ENCODE results near the gene GORASP2. TPM values are rescaled to one million over a fixed set of nuclear protein-coding genes. Genes with fewer than 3 reads are reported as not detected.

GORASP2 gene
- total RNA-seq, 1 experiment from 2014 or later: 67.8 TPM

DNA sequence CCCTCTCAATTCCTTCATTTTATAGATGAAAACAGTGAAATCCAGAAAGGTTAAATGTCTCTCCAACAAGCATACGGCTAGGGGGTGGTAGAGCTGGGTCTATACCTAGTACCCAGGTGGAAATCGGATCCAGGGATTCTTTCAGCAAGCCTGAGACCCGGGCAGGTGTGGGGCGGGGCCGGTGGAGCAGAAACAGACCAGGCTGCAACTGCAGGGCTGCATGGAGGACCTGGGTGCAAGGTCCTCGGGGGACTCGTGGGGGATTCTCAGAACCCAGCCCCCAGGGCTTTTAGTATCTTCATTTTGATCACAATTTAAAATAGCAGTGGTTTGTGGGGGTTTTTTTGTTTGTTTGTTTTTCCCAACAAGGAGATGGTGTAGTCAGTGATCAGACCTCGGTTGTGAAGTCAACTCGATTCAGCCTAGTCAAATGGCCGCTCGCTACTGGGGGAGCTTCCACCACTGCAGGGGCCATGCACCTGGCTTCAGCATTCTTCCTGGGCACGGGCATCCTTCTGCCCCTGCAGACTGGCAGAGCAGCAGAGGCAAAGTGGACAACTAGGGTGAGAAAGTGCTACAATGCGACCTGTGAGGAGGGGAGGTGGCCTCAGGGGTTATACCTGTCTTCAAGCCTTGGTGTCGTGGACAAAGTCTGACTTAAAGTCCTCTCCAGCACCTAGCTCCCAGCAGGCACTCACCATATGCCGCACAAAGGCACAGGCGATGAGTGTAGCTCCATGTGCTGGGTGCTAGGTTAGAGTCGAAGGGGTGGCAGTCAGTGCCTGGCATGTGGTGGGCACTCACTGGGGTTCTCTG lies 46.3 kb downstream of the GORASP2 start:
- DNase-seq (ENCODE audit: low read depth): no peak
- in situ Hi-C loops (cut with HindIII; ENCODE audit: low pct_unique_long_range_greater_than_20kb, low sequenced_read_pairs): no loop called here

DNA sequence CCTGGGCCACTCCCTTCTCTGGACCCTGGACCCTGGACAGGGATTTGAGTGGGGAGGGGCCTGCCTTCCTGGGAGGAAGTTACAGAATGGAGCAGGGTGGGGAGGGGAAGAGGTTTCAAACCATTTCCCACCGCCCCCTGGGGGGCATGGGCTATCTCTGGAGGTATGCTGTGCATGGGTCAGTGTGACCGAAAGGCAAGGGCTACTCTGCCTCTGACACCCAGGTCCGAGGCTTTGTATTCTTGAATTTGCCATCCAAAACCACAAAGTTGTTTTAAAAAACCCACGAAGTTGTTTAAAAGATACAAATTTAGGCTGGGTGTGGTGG lies 46.9 kb downstream of the GORASP2 start:
- in situ Hi-C loops (cut with HindIII; ENCODE audit: low pct_unique_long_range_greater_than_20kb, low sequenced_read_pairs): no loop called here

DNA sequence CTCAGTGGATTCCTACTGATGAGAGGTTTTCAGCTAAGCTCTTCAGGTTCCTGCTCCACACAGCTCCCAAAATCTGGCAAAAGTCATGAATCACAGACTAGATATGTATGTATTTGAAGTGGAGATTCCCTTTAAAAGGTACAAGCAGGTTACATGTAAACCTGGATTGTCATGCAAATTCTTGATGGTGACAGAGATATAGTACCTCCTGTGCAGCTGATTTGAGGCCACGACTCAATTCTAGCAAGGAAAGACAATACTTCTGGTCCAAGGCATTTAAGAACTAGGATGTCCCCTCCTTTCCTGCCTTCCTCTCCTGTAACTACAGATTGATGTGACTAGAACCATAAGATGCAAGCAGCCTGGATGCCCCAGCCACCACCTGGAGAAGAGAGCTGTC lies 55.0 kb downstream of the GORASP2 start:
- in situ Hi-C loops (cut with HindIII; ENCODE audit: low pct_unique_long_range_greater_than_20kb, low sequenced_read_pairs): no loop called here
- DNase-seq (ENCODE audit: low read depth): no peak

More for the DNA sequence above, 46.9 kb downstream of the GORASP2 start:
- DNase-seq (ENCODE audit: low read depth): no peak

DNA sequence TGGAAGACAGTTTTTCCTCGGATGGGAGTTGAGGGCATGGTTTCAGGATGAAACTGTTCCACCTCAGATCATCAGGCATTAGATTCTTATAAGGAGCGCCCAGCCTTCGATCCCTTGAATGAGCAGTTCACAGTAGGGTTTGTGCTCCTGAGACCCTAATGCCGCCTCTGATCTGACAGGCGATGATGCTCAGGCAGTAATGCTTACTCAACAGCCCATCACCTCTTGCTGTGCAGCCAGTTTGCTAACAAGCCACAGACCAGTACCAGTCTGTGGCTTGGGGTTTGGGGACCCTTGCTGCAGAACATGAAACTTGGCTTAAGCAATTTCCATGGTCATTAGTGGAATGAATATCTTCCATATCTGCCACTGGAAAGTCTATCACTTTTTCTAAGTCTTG lies 56.4 kb downstream of the GORASP2 start:
- in situ Hi-C loops (cut with HindIII; ENCODE audit: low pct_unique_long_range_greater_than_20kb, low sequenced_read_pairs): no loop called here
- no peak for DNase-seq (ENCODE audit: low read depth)

DNA sequence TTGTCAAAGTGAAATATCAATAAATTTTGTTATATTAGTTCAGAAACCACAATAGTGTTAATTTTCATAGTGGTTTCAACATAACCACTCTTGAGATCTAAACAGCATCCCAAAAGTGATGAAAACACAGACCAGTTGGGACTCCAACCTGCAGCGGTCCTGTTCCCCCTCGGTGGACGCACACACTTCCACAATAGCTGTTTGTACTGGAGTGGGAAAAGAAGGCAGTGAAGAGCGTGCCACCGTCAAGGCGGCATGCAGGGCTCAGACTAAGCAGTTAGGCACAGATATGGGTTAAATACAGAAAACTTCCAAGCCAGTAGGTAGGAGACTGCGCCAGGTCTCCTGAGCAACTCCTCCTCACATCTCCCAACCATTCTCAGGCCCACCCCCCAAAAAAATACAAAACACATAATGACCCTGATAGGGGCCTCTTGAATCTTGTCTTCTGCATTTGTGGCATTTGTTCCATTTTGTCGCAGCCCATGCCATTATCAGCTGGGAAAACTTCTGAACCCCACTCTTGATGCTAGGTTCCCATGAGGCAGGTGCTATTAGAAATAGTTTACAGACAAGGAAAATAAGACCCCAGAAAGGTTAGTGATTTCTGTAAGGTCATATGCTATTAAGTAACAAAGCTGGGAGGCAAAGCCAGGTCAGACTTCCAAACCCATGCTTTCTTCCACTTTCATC lies 57.7 kb downstream of the GORASP2 start:
- in situ Hi-C loops (cut with HindIII; ENCODE audit: low pct_unique_long_range_greater_than_20kb, low sequenced_read_pairs): no loop called here
- no peak for DNase-seq (ENCODE audit: low read depth)

DNA sequence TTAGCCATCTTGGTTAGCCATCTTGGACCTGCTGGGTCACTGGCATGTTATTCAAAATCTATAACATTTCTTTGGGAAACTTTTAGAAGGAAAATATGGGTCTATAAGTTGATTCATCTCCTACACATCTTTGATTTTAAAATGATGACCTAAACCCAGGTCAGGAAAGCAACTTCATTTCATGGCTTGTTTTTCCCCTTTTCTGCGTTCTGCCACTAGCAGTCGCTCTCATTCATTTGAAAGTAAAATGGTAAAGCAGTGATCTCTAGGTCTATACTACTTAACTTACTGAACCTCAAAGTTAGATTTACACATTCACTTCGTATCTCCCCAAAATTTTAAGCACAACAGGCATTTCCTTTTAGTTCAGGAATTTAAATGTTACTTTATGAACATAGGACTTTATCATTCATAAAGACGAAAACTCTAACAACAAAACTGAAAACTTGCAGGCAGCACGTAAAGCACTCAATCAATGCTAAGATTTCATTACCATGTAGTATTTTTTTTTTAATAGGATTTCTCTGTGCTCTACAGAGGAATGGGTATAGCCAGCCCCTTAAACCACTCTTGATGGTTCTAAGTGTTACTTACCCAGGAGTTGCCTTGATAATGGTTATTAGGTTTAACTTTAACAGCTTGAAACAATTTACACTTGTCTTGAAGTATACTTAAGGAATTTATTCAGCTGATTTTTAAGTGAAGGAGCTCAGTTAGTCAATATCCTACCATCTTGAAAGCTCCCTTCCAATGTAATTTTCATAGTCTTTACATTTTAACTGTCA lies 62.5 kb downstream of the GORASP2 start:
- DNase-seq (ENCODE audit: low read depth): no peak
- in situ Hi-C loops (cut with HindIII; ENCODE audit: low pct_unique_long_range_greater_than_20kb, low sequenced_read_pairs): no loop called here

DNA sequence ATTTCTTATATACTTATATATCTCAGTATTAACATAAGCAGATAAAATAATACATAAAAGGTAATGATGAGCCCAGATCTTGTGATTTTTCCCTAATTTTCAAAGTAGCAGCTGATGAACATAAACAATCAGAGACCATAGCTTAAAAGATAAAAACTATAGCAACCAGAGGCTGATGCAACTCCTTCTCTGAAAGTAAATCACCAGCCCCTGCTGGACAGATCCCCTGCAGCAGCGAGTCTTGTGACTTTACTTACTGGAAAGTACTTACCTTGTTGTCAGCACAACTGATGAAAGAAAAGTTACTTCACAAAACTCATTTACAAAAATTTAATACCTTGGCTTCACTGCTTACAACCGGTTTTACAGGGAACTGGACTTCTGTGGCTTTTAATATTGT lies 67.3 kb downstream of the GORASP2 start:
- in situ Hi-C loops (cut with HindIII; ENCODE audit: low pct_unique_long_range_greater_than_20kb, low sequenced_read_pairs): no loop called here
- DNase-seq (ENCODE audit: low read depth): no peak

DNA sequence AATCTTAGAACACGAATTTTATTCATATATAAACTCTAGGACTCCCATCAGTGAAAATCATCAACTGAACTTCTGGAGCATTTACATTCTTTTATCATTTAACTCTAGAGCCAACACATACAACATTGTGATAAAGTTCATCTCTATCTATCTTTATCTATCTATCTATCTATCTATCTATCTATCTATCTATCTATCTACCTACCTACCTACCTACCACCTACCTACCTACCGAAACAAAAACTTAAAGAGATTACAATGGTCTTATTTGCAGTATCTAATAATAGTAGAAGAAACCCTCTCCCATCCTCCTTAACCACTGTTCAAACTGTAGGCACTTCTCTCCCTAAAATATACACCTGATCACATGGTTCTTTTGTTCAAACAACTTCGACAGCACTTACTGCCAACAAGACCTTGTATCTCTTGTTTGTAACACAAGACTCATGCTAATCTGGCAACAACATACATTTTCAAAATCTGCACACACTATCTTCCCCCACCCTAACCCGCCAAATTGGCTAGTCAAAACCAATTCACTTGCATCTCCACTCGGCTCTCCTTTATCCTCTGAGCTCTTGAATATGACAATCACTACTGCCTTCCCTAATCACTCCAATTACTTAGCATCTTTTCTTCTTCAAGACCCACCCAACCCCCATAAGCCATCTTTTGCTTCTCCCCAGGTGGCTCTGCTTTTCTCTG lies 69.0 kb downstream of the GORASP2 start:
- in situ Hi-C loops (cut with HindIII; ENCODE audit: low pct_unique_long_range_greater_than_20kb, low sequenced_read_pairs): no loop called here
- no peak for DNase-seq (ENCODE audit: low read depth)

DNA sequence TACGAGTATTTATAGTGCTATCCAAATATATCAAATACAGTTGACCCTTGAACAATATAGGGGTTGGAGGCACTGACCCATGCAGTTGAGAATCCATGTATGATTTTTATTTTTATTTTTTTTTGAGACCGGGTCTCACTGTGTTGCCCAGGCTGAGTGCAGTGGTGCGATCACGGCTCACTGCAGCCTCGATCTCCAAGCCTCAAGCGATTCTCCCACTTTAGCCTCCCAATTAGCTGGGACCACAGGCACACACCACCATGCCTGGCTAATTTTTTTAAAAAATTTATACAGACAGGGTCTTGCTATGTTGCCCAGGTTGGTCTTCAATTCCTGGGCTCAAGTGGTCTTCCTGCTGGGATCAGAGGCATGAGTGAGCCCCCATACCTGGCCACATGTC lies 70.6 kb downstream of the GORASP2 start:
- in situ Hi-C loops (cut with HindIII; ENCODE audit: low pct_unique_long_range_greater_than_20kb, low sequenced_read_pairs): no loop called here

DNA sequence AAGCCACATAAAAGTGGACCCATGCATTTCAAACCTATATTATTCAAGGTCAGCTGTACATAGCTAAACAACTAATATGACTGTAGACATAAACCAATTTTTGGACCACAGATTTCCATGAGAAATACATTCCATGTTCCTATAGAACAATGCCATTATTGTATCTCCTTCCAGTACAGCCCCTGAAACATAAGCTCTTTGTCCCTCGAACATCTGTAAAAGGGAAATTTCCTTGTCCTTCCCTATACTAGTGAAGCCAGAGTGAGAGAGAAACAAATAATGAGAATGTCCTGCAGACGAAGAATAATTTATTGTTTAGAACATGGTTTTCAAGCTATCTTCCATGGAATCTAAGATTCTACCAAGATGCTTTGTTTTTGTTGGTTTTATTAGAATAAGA lies 75.3 kb downstream of the GORASP2 start:
- DNase-seq (ENCODE audit: low read depth): no peak
- in situ Hi-C loops (cut with HindIII; ENCODE audit: low pct_unique_long_range_greater_than_20kb, low sequenced_read_pairs): no loop called here

More for the DNA sequence above, 70.6 kb downstream of the GORASP2 start:
- DNase-seq (ENCODE audit: low read depth): no peak

DNA sequence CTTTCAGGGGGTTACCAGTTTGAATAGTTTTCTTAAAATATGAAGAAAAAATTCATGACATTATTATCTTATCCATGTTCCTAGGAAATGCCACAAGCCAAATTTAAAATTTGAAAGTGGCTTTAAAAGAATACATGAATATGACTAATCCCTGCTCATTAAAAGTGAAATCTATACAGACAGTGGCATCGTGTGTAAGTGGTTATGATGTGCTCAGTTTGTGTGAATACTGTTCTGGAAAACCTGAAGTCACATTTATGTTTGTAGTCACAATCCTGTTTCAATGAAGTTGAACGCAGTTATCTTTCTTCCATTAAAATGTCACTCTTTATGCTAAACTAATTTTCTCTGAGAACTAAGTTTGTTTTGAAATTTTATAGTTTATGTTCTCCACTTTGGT lies 75.8 kb downstream of the GORASP2 start:
- in situ Hi-C loops (cut with HindIII; ENCODE audit: low pct_unique_long_range_greater_than_20kb, low sequenced_read_pairs): no loop called here
- no peak for DNase-seq (ENCODE audit: low read depth)

DNA sequence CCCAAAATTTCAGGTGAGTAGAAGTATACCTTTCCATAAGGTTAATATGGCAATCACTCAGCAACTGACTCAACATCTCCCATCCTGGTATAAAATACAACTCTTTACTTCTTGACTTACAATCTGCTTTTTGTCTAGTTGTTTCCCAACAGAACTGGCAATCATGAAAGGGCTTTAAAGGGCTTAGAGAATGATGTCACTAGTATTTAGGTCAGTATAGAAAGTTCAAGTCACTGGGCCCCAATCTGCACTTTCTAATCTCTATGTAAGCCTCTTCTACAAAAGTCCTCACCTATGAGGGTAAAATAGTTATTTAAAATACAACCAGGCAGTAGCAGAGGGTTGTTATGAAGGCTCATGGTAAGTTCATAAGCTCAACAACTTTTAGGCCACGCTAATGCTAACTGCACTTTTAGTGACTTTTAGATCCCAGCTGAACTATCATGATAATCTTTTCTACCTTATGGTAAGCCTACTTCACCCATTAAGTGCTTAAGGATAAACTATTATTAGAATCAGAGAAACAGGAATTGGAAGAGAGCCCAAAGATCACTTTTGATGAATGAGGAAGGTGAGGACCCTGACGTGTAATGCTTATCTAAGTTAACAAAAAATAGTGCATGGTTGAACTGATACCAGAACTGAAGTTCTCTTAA lies 79.6 kb downstream of the GORASP2 start:
- in situ Hi-C loops (cut with HindIII; ENCODE audit: low pct_unique_long_range_greater_than_20kb, low sequenced_read_pairs): no loop called here
- no peak for DNase-seq (ENCODE audit: low read depth)

DNA sequence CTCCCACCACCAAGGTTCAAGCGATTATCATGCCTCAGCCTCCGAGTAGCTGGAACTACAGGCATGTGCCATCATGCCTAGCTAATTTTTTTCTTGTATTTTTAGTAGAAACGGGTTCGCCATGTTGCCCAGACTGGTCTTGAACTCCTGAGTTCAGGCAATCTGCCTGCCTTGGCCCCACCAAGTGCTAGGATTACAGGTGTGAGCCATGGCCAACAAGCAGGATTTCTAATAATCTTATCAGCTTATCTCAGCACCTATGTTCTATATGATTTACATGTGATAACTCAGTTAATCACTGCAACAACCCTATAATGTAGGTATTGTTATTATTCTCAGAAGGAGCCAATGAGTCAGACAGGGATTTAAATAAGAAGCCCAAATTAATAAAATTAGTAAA lies 80.3 kb downstream of the GORASP2 start:
- in situ Hi-C loops (cut with HindIII; ENCODE audit: low pct_unique_long_range_greater_than_20kb, low sequenced_read_pairs): no loop called here
- DNase-seq (ENCODE audit: low read depth): no peak

DNA sequence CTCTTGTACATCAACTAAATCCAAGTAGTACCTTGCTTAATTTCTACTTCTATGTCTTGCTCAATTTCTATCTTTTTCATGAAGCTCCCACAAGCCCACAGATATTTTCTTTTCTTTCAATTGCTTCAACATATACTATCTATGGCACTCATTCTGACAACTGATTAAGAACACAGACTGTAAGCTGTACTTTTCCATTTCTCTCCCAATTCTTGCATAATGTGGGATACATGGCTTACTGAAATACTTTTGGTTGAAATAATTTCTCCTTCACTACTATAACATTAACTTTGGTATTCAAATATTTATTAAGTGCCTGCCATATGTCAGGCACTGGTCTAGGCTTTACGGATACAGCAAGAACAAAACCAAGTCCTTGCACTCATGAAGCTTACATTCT lies 84.8 kb downstream of the GORASP2 start:
- DNase-seq (ENCODE audit: low read depth): no peak
- in situ Hi-C loops (cut with HindIII; ENCODE audit: low pct_unique_long_range_greater_than_20kb, low sequenced_read_pairs): no loop called here

DNA sequence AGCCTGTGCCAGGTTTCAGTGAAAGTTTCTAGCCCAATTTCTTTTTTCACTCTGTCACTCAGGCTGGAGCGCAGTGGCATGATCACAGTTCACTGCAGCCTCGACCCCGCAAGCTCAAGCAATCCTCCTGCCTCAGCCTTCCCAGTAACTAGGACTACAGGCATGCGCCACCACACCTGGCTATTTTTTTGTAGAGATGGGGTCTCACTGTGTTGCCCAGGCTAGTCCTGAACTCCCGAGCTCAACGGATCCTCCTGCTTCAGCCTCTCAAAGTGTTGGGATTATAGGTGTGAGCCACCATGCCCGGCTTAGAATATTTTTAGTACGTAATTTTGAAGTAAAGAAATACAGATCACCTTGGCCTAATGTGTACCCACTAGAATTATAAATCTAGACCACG lies 87.1 kb downstream of the GORASP2 start:
- no peak for DNase-seq (ENCODE audit: low read depth)
- in situ Hi-C loops (cut with HindIII; ENCODE audit: low pct_unique_long_range_greater_than_20kb, low sequenced_read_pairs): no loop called here

Data from Caki2 (cell line).